Suppressor macrophage treated with lipopolysaccharide for 4 hours (primary cell): ENCODE measurements around the gene TMEM109.

Experiments used
- DNase-seq: peaks from one replicate; pipeline ENCODE4 v3.0.0-alpha.2; 2020

Gene TMEM109

GRCh38 chr11:60927600-60927999, 13.6 kb downstream of the TMEM109 start:
- DNase-seq = no peak

DNA sequence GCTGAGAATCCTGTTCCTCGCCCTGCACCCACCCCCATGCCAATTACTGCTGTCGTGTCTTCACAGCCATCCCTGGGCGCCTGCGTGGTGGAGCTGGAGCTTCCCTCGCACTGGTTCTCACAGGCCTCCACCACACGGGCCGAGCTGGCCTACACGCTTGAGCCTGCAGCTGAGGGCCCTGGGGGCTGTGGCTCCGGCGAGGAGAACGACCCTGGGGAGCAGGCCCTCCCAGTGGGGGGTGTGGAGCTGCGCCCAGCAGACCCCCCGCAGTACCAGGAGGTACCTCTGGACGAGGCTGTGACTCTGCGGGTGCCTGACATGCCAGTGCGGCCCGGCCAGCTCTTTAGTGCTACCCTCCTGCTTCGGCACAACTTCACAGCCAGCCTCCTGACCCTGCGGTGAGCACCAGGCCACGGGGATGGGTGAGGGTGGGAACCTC, 14.6 kb downstream of the TMEM109 start:
- no peak for DNase-seq

- DNase-seq = no peak
Observed at GRCh38 chr11:60929764-60930163, 15.8 kb downstream of the TMEM109 start.

GRCh38 chr11:60930394-60930793, 16.4 kb downstream of the TMEM109 start:
- no peak for DNase-seq

GRCh38 chr11:60931917-60932316, 18.0 kb downstream of the TMEM109 start:
- DNase-seq = no peak

DNA sequence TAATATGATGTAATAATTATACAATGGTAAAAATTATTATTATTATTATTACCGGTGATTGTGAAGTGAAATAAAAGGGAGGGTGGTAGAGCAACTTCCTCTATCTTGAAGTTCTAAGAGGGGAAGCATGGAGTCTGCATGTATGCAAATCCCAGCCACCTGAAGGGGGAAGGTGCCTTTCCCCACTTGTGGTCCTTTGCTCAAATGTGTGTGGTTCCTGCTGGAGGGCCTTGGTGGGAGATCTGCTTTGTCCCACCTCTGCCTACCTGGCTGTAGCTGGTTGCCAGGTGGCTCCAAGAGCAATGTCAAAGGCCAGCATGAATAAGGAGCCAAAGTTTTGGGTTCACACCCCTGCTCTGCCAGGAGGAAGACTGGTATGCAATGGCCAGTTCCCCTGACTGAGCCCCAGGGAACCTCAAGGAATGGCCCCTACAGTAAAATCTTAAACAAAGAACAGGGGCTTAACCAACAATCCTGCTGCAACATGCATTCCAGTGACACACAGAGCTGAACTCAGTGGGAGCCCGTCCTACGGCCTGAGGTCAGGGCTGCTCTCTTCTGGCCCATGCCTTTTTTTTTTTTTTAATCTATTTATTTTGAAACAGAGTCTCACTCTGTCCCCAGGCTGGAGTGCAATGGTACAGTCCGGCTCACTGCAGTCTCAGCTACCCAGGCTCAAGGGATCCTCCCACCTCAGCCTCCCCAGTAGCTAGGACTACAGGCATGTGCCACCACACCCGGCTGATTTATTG, 18.8 kb downstream of the TMEM109 start:
- no peak for DNase-seq

DNA sequence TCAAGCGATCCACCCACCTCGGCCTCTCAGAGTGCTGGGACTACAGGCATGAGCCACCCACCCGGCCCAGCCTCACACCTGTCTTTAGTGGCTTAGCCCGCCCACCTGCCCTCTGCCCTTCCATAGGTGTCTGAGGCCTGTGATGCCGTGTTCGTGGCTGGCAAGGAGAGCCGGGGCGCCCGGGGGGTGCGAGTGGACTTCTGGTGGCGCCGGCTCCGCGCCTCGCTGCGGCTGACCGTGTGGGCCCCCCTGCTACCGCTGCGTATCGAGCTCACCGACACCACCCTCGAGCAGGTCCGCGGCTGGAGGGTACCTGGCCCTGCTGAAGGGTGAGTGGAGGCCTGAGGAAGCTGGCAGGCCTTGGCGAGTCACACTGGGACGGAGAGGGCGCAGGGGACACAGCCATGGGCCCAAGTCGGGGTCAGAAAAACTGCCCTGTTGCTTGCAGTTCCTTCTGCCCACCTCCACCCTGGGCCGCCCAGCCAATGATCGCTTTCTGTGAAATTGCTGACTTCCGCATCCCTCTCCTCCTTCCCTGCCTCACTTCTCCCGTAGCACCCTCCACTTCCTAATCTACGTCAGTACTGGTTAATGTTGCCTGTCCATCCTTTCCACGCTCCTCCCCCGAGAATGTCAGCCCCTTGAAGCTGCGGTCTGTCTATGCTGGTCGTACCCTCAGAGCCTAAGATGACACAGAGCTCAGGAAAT, 19.6 kb downstream of the TMEM109 start:
- DNase-seq = no peak

DNA sequence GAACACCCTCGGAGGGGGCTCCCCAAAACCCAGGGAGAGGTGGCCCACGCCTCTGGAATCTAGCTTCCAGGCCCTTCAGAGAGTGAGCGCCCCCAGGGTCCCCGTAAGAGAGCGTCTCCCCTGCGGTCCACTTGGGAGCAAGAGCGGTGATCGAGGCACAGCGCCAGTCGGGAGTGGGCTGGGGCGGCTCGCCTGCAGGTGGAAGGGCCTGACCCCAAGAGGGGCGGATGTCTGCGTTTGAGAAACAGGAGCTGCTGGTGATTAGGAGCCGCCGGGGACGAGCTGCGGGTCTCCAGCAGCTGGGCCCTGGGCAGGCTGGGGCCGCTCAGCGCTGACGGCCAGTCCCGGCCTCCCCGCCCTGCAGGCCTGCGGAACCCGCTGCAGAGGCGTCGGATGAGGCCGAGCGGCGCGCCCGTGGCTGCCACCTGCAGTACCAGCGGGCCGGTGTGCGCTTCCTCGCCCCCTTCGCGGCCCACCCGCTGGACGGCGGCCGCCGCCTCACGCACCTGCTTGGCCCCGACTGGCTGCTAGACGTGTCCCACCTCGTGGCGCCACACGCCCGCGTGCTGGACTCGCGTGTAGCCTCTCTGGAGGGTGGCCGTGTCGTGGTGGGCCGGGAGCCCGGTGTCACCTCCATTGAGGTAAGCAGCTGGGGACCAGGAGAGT, 20.3 kb downstream of the TMEM109 start:
- DNase-seq = no peak

DNA sequence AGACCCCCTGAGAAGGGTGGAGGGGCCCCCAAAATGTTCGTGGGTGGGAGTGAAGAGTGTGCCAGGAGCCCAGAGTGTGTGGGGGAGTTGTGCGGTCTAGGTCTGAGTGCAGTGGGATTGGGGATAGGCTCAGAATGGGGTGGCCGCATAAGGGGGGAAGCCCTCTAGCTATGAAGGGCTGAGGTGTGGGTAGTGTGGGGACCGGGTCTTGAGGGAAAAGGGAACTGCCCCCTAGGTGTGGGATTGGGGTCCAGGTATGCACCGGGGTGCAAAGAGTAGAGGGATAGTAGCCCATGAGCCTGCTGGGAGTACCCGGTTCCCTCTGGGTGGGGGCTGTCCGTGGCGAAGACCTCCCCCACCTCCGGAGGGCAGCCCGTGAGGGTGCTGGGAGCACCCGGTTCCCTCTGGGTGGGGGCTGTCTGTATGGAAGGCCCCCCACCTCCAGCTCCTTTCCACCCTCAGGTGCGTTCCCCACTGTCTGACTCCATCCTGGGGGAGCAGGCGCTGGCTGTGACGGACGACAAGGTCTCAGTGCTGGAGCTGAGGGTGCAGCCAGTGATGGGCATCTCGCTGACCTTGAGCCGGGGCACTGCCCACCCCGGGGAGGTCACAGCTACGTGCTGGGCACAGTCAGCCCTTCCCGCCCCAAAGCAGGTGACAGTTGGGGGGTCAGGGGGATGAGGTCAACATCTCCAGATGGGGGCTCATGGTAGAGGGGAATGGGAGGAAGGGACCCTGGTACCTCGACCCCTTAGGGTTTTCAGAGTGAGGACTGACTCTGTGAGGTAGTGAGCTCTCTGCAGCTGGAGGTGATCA, 21.0 kb downstream of the TMEM109 start:
- no peak for DNase-seq

GRCh38 chr11:60935676-60936442, 21.9 kb downstream of the TMEM109 start:
- no peak for DNase-seq

GRCh38 chr11:60936467-60937143, 22.6 kb downstream of the TMEM109 start:
- DNase-seq = no peak

DNA sequence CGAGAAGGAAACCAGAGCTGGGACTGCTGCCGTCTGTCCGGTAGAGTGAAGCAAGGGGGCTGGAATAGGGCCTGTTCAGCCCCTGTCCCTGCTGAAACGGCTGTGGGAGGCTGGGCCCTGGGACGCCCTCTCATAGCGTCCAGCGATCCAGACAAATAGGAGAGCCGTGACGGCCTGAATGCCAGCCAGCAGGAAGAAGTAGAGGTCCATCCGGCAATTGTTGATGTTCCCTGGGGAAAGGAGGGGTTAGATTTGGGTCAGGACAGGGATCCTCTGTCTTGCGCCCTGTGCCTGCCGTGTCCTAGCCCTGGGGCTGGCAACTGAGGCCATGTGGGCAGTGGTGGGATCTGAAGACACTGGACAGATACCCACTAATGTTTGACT, 23.2 kb downstream of the TMEM109 start:
- no peak for DNase-seq

GRCh38 chr11:60937811-60938210, 23.9 kb downstream of the TMEM109 start:
- no peak for DNase-seq

GRCh38 chr11:60938500-60938899, 24.5 kb downstream of the TMEM109 start:
- DNase-seq = no peak

DNA sequence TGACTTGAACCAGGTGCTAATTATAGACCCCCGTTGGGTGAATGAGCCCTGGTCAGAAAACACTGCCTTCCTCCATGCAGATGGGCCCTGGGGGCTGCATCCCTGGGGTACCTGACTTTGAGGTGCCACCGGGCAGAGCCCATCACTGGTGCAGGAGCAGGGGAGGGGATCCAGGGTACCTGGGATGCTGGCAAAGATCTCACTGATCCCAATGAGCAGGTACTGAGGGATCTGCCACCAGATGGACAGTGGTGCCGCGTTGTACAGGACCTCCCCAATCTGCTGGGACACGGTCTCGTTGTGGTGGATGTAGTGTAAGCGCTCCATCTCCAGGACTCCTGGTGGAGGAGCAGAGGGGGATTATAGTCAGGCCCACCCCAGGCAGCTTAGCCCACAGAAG, 25.3 kb downstream of the TMEM109 start:
- DNase-seq = no peak

GRCh38 chr11:60939855-60940254, 25.9 kb downstream of the TMEM109 start:
- DNase-seq = no peak

- DNase-seq = no peak
Observed at GRCh38 chr11:60941371-60942119, 27.6 kb downstream of the TMEM109 start.

- DNase-seq = no peak
Observed at GRCh38 chr11:60942219-60942618, 28.3 kb downstream of the TMEM109 start.

DNA sequence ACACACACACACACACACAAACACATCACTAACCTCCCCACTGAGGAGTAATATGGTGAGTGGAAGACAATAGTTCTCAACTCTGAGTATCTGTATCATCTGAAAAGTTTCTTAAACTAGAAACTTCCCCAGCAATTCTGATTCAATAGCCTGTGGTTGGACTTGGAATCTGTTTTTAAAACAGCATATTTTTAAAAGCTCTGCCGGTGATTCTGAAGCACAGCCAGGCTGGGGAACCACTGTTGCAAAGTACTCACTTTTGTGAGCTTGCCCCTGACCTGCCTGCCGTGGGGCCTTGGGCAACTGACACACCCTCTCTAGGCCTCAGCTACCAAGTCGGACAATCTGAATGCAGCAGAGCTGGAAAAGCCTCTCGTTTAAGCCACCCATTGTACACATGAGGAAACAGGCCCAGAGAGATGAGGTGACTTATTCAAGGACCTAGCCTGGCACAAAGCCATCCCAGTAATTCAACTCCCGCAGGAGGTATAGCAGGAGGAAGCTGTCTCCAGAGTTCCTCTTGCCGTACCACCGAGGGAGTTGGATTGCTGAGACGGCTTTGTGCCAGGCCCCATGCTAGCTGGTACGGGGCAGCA, 29.1 kb downstream of the TMEM109 start:
- no peak for DNase-seq

DNA sequence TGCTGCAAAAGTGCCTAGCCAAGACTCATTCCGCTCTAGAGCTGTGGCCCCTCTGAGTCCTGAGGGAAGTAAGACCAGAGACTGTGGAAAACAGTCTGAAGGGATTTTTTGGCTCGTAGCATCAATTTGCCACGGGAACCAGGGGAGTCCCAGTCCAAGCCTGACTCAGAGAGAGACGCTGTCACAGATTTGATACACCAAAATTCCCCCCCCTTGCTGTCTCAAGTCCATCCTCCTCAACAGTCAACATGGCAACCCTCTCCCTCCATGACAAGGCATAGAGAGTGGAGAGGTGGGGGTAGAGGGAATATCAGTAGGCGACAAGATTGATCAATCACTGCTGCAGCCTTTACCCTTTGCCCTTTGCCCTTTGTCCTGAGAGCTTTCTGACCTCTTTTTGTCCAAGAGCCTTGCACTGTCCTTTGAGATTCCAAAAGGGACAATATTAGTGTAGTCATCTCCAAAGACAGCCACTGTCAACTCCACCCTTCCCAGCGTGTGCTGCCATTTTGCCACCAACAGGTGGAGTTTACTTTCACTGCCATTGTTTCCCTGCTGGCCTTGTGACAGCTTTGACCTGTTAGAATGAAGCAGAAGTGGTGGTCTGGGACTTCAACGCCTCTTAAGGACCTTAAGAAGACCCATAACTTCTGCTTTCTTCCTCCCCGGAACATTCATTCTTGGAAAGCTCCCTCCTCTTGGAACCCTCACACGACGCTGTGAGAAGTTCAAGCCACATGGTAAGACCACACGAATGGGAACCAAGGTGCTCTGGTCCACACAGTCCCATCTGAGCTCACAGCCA, 30.7 kb downstream of the TMEM109 start:
- DNase-seq = peak; percentile 44
